ENCODE results near the gene MAP4K2. TPM values are rescaled to one million over a fixed set of nuclear protein-coding genes. Genes with fewer than 3 reads are reported as not detected.

Gene MAP4K2
- total and polyA plus RNA-seq, 9 of the 15 experiments (the other 6 are each of a cell fraction or from before 2014, with no cell fraction given): 0.13 to 14.5 (median 7.3) TPM

DNA sequence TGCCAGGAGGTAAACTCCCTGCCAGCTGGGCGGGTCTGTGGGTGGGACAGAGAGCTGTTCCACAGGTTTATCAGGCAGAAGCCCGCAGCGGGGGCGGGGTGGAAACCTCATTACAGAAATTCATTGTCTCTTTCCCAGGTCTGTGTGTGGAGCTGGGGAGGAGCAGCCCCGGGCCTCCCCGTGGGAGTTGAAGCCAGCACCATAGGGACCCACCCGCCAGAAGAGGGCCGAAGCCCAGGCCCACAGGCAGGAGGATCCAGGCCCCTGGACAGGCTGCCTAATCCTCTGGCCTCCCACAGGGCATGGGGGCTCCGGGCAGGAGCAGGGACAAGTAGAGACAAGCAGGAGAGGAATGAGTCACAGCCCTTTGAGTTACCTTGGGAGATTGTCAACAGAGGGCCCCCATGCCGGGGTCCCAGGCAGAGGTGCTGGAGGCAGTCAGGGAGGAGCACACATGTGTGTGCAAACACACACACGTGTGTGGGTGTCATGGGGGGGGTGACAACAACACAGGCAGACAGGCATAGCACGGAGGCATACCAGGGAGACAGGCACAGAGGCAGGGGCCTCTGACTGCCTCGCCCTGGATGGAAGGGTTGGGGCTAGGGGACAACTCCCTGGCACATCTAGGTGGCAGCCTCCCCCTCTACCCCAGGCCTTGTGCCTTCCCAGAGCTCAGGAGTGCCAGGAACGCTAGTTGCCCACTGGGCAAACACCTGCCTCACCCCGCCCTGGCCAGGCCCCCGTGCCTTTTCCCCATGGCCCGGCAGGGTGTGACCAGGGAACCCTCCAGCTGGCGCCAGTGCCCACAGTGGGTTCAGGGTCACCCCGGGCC lies 40.1 kb upstream of the MAP4K2 start (continued):
- TF ChIP-seq, protein P1, sequence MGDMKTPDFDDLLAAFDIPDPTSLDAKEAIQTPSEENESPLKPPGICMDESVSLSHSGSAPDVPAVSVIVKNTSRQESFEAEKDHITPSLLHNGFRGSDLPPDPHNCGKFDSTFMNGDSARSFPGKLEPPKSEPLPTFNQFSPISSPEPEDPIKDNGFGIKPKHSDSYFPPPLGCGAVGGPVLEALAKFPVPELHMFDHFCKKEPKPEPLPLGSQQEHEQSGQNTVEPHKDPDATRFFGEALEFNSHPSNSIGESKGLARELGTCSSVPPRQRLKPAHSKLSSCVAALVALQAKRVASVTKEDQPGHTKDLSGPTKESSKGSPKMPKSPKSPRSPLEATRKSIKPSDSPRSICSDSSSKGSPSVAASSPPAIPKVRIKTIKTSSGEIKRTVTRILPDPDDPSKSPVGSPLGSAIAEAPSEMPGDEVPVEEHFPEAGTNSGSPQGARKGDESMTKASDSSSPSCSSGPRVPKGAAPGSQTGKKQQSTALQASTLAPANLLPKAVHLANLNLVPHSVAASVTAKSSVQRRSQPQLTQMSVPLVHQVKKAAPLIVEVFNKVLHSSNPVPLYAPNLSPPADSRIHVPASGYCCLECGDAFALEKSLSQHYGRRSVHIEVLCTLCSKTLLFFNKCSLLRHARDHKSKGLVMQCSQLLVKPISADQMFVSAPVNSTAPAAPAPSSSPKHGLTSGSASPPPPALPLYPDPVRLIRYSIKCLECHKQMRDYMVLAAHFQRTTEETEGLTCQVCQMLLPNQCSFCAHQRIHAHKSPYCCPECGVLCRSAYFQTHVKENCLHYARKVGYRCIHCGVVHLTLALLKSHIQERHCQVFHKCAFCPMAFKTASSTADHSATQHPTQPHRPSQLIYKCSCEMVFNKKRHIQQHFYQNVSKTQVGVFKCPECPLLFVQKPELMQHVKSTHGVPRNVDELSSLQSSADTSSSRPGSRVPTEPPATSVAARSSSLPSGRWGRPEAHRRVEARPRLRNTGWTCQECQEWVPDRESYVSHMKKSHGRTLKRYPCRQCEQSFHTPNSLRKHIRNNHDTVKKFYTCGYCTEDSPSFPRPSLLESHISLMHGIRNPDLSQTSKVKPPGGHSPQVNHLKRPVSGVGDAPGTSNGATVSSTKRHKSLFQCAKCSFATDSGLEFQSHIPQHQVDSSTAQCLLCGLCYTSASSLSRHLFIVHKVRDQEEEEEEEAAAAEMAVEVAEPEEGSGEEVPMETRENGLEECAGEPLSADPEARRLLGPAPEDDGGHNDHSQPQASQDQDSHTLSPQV (IDR thresholded peaks at IDR 0.05): 0 out of 2 replicates have a peak, but pooled peaks have one; percentile 56
- TF ChIP-seq GATAD2A (IDR thresholded peaks at IDR 0.05): no peak
- TF ChIP-seq EGR1 (conservative IDR thresholded peaks at IDR 0.05): peak; percentile 54
- no peak for TF ChIP-seq HMG20A (CRISPR knock-in tag; conservative IDR thresholded peaks at IDR 0.05)
- no peak for TF ChIP-seq BMI1 (IDR thresholded peaks at IDR 0.05; ENCODE audit: low read length)
- TF ChIP-seq, protein P2, sequence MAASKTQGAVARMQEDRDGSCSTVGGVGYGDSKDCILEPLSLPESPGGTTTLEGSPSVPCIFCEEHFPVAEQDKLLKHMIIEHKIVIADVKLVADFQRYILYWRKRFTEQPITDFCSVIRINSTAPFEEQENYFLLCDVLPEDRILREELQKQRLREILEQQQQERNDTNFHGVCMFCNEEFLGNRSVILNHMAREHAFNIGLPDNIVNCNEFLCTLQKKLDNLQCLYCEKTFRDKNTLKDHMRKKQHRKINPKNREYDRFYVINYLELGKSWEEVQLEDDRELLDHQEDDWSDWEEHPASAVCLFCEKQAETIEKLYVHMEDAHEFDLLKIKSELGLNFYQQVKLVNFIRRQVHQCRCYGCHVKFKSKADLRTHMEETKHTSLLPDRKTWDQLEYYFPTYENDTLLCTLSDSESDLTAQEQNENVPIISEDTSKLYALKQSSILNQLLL (CRISPR knock-in tag; IDR thresholded peaks at IDR 0.05; ENCODE audit: borderline replicate concordance): no peak
- no peak for TF ChIP-seq MED1 (CRISPR knock-in tag; IDR thresholded peaks at IDR 0.05; ENCODE audit: borderline replicate concordance)
- TF ChIP-seq KDM4B (IDR thresholded peaks at IDR 0.05; ENCODE audit: borderline replicate concordance in 2 of 2, low read depth in 1 of 2): 0 out of 4 replicates have a peak, but pooled peaks of 1 of the 2 experiments have one; percentile 31
- TF ChIP-seq, protein P3, sequence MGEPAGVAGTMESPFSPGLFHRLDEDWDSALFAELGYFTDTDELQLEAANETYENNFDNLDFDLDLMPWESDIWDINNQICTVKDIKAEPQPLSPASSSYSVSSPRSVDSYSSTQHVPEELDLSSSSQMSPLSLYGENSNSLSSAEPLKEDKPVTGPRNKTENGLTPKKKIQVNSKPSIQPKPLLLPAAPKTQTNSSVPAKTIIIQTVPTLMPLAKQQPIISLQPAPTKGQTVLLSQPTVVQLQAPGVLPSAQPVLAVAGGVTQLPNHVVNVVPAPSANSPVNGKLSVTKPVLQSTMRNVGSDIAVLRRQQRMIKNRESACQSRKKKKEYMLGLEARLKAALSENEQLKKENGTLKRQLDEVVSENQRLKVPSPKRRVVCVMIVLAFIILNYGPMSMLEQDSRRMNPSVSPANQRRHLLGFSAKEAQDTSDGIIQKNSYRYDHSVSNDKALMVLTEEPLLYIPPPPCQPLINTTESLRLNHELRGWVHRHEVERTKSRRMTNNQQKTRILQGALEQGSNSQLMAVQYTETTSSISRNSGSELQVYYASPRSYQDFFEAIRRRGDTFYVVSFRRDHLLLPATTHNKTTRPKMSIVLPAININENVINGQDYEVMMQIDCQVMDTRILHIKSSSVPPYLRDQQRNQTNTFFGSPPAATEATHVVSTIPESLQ (CRISPR knock-in tag; IDR thresholded peaks at IDR 0.05): no peak
- TF ChIP-seq, protein P4, sequence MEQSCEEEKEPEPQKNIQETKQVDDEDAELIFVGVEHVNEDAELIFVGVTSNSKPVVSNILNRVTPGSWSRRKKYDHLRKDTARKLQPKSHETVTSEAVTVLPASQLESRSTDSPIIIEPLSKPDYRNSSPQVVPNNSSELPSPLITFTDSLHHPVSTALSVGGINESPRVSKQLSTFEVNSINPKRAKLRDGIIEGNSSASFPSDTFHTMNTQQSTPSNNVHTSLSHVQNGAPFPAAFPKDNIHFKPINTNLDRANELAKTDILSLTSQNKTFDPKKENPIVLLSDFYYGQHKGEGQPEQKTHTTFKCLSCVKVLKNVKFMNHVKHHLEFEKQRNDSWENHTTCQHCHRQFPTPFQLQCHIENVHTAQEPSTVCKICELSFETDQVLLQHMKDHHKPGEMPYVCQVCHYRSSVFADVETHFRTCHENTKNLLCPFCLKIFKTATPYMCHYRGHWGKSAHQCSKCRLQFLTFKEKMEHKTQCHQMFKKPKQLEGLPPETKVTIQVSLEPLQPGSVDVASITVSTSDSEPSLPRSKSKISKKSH (CRISPR knock-in tag; IDR thresholded peaks at IDR 0.05): no peak
- TF ChIP-seq, protein P5, sequence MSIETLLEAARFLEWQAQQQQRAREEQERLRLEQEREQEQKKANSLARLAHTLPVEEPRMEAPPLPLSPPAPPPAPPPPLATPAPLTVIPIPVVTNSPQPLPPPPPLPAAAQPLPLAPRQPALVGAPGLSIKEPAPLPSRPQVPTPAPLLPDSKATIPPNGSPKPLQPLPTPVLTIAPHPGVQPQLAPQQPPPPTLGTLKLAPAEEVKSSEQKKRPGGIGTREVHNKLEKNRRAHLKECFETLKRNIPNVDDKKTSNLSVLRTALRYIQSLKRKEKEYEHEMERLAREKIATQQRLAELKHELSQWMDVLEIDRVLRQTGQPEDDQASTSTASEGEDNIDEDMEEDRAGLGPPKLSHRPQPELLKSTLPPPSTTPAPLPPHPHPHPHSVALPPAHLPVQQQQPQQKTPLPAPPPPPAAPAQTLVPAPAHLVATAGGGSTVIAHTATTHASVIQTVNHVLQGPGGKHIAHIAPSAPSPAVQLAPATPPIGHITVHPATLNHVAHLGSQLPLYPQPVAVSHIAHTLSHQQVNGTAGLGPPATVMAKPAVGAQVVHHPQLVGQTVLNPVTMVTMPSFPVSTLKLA (conservative IDR thresholded peaks at IDR 0.05): peak; percentile 52 to 69; a peak in 2 of 4 replicates
- TF ChIP-seq GTF2E2 (tag; IDR thresholded peaks at IDR 0.05): 0 out of 2 replicates have a peak, but pooled peaks have one; percentile 20
- TF ChIP-seq, protein P6, sequence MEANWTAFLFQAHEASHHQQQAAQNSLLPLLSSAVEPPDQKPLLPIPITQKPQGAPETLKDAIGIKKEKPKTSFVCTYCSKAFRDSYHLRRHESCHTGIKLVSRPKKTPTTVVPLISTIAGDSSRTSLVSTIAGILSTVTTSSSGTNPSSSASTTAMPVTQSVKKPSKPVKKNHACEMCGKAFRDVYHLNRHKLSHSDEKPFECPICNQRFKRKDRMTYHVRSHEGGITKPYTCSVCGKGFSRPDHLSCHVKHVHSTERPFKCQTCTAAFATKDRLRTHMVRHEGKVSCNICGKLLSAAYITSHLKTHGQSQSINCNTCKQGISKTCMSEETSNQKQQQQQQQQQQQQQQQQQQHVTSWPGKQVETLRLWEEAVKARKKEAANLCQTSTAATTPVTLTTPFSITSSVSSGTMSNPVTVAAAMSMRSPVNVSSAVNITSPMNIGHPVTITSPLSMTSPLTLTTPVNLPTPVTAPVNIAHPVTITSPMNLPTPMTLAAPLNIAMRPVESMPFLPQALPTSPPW (CRISPR knock-in tag; IDR thresholded peaks at IDR 0.05): peak; percentile 40

Data from K562 (cell line).